ENCODE measurements around the gene CYP4F2.
"Not testable (repeated sequence)": the region's sequence is repeated elsewhere in the genome, so short reads cannot be mapped to it uniquely, and the experiment has no call there.

The CYP4F2 gene, protein sequence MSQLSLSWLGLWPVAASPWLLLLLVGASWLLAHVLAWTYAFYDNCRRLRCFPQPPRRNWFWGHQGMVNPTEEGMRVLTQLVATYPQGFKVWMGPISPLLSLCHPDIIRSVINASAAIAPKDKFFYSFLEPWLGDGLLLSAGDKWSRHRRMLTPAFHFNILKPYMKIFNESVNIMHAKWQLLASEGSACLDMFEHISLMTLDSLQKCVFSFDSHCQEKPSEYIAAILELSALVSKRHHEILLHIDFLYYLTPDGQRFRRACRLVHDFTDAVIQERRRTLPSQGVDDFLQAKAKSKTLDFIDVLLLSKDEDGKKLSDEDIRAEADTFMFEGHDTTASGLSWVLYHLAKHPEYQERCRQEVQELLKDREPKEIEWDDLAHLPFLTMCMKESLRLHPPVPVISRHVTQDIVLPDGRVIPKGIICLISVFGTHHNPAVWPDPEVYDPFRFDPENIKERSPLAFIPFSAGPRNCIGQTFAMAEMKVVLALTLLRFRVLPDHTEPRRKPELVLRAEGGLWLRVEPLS

DNA sequence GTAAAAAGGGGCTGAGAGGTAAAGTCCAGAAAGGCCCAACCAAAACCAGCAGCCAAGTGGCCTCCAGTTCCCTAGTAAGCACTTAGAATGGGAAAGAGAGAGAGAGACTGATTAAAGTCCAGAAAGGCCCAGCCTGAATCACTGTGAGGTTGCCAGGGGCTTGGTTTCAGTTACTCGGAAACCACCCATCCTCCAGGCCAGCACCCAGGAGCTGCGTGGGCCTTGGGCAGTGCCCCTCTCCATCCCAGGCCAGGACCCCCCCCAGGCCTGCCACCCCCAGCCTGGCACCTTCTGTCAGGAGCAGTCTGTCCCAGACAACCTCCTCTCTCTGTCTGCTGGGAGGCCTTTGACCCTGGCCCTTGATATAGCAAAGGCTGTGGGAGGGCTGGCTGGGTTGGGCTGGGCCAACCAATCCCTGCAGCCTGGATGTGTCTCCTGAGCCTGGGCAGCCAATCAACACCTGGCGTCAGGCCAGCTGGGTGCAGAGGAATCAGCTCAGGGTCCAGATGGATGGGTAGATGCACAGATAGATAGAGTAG is at the start of gene CYP4F2:
CYP4F2 (minus strand) TSS at position 337 of the 539 bp plus-strand sequence. CDS start 463 bp downstream, outside the sequence.
- no peak for DNase-seq

DNA sequence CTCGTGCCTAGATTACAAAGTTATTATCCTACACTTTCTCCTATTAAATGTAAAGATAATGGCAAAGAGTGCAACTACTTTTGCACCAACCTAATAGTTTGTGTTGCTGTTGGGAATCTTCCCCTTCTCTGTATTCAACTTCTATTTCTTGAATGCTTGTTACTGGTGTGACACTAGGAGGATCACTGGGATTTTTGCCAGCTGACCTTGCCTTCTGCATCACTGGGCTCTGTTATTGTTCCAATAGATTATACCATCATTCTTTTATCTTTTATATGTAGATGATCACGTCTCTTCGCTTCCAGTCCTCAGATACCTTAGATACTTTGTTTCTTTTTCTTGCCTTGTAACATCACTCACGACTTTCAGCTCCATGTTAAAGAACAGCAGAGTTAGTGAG is 47.4 kb upstream of the CYP4F2 start:
- DNase-seq = no peak

DNA sequence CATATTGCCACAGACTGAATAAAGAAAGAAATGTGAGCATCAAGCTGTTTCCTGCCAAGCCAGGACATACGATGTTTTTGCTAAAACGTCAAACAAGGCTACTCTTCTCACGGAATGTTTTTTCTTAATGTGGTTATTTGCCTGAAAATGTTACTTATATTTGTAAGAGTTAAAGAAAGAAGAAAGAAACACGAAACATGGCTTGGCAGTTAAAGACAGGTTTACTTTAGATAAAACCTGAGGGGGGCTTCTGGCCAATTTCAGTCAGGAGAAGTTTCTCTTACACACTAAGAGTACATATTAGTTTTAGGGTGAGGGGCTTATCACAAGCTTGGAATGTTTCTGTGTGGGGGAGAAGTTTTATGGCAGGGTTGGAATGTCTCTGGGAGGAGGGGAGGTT is 46.5 kb upstream of the CYP4F2 start:
- no peak for DNase-seq

DNA sequence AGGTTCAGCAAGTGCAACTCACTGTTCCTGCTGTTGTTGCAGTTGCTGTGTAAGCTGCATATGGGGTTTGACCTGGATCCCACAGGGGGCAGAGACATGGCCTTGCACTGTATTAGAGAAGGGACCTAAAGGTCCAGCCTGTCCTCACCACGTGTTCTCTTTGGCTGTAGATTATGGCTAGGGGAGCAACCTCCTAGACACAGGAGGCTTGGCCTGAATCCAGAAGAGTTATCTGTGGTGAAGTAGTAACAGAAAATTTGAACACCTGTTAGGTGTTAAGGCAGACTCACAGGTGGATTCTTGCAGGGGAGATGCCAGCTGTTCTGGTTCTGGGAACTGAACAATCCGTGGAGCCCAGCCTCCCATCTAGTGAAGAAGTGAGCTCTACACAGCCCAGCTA is 39.9 kb upstream of the CYP4F2 start:
- DNase-seq = no peak

DNA sequence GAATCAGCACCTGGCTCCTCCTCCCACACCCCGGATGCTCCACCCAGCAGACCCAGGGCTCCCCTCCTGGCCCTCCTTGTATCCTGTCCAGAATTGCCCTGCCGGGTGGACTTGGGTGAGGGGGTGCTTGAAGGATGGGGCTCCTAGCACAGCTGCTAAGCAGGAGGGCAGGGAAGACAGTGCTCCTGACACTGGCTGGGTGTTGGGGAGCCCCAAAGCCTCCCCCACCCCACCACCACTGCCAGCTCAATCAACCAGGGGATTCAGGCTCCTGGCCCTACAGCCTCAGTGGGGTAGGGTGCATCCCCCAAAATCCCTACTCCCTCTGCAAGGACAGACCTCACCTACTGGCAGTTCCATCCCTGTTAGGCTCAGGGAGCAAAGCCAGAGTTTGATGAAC is 39.1 kb upstream of the CYP4F2 start:
- DNase-seq = no peak

- no peak for DNase-seq
These were observed 38.3 kb upstream of the CYP4F2 start for GRCh38 chr19:15936173-15936572.

GRCh38 chr19:15935167-15935702 is 37.4 kb upstream of the CYP4F2 start:
- no peak for DNase-seq

DNA sequence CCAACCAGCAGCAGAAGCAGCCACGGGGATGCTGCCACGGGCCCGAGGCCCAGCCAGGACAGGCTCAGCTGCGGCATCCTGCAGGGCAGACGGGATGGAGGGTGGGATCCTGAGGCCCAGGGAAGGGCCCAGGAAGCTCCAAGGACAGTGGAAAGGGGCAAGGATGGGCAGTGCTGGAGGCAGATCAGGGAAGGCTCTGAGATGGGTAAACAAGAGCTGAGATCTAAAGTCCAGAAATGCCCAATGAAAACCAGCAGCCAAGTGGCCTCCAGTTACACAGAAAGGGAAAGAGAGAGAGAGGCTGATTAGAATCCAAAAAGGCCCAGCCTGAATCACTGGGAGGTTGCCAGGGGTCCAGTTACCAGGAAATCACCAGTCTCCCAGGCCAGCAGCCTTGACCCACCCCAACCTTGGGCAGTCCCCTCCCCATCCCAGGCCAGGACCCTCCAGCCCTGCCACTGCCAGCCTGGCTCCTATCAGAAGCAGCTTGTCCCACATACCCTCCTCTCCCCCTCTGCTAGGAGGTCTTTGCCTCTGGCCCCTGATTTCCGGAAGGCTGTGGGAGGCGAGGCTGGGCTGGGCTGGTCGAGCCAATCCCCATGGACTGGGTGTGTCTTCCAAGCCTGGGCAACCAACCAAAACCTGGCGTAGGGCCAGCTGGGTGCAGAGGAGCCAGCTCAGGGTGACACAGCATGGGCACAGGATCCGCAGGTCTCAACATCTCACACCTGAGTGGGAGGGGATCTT is 36.6 kb upstream of the CYP4F2 start, which contains the start of gene CYP4F11:
CYP4F11 (minus strand) TSS at position 198 of the 747 bp plus-strand sequence; CDS start at position 77, 121 bp downstream.
- no peak for DNase-seq

GRCh38 chr19:15933761-15934331 is 36.0 kb upstream of the CYP4F2 start:
- not testable (repeated sequence) for DNase-seq

GRCh38 chr19:15928321-15928720 is 30.4 kb upstream of the CYP4F2 start:
- DNase-seq = no peak

DNA sequence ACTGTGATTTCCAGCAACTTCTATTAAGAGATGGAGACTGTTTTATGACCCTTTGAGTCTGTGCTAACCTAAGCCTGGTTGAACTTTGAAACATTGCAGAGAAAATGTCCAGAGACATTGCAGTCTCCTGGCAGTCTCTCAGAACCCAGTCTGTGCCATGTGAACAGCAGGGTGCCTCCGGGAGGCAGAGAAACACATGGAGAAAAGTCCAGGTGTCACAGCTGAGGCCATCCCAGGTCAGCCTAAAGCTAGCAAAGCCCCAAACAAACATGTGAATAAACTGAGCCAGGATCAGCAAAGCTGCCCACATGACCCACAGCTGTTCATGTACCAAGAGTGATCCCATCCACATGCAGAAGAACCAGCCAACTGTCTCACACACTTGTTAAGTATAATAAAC is 28.6 kb upstream of the CYP4F2 start:
- no peak for DNase-seq

DNA sequence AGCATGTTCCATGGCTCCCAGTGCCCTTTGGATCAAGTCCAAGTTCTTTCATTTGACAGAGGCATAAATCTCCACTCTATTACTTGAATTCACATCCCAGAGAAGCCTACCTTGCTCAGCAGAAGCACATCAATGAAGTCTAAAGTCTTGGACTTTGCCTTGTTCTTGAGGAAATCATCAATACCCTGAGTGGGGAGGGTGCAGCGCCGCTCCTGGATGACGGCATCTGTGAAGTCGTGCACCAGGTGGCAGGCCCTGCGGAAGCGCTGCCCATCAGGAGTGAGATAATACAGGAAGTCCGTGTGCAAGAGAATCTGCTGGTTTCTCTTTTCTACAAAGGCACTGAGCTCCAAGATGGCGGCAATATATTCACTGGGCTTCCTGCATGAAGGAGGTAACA is 25.8 kb upstream of the CYP4F2 start:
- no peak for DNase-seq

DNA sequence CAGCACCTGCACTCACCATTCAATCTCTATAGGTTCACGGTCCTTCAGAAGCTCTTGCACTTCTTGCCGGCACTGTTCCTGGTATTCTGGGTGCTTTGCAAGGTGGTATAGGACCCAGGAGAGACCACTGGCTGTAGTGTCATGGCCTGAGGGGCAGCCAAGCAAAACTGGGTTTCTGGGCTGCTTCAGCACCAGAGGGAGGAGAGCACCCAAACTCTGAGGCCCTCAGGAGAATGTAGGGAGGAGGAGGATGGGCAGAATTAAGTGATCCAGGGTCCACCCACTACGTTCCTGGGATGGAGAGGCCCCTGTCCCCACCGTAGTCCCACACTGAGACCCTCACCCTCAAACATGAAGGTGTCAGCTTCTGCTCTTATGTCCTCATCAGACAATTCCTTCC is 24.1 kb upstream of the CYP4F2 start:
- no peak for DNase-seq

DNA sequence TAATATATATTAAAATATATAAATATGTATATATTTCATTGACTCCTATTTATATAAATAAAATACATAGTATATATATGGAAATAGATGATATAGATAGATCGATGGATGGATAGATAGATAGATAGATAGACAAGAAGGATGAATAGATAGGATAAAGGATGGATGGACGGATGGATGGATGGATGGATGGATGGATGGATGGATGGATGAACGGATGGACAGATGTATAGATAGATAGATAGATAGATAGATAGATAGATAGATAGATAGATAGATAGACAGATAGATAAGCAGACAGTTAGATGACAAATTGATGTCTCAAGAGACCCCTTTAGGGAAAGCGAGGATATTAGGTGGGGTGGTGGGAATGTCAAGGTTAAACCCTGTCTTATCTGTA is 21.4 kb upstream of the CYP4F2 start:
- no peak for DNase-seq

DNA sequence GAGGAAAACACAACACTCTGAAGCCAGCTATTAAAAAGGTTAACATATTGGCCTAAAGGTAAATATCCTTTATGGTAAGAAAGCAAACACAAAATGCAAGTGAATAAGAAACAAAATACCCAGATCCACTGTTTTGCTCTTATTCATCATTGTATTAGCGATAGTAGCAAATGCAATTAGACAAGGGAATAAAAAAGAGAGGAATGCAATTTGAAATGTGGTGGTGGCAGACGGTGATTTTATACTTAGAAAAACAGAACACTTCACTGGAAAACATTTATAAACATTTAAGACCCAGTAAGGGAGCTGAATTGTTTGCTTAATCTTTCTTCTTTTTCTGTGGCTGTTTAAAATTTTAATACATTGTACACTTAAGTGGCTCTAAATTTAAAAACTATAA is 17.2 kb upstream of the CYP4F2 start:
- DNase-seq = no peak

DNA sequence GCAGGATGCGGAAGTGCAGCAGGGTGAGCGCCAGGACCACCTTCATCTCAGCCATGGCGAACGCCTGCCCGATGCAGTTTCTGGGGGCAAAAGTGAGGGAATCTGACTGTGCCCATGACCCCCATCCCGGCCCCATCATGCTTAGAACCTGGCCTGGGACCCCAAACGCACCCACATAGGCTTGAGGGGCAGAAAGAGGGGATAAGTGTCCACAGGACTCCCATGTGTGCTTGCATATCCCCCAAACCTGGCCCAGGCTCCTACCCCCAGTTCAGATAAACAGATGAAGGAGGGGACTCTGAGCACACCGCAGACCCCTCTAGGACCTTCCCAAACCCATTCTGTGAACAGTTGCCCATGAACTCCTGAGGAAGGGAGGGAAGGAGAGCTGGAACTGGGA is 16.0 kb upstream of the CYP4F2 start:
- no peak for DNase-seq

DNA sequence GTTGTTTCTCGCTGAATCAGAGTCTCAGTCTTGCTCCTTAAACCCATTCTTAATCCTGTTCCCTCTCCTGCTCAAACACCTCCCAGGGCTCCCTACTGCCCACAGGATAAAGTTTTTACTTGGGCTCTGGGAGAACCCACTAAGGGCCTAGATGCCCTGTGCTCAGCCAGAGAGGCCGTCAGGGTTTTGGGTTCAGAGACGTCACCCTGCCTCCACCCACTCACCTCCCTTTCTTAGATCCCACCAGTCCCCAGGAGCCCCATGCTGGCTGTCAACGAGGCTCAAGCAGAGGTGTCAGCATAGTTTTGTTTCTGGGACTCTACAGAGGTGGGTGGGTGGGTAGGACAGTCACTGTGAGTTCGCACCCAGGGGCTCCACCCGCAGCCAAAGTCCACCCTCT is 15.5 kb upstream of the CYP4F2 start:
- DNase-seq = no peak

DNA sequence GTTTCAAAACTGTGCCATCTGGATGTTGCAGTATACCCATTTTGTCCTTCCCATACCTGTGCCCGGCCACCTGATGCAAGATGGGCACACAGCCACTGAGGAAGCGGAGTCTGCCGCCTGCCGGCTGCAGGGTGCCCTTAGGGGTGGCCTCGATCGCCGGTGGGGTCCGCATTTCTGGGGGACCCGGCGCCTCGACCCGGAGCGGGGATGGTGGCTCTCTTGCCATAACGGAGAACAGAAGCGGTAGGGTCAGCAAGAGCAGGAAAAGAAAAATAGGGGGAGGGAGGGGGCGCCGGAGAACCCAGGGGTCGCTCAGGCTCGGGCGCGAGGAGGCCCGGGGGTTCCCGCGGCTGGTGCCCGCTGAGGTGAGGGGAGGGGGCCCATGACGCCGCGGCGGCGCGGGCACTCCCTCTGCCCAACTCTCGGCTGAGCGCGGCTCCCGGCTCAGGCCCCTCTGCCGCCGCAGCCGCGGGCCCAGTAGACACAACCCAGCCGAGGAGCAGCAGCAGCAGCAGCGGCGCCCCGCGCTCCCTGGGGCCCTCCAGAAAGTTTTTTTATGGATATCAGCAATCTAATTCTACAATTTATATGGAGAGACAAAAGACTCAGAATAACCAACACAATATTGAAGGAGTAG is 13.8 kb upstream of the CYP4F2 start:
- no peak for DNase-seq

GRCh38 chr19:15905026-15905425 is 7.2 kb upstream of the CYP4F2 start:
- DNase-seq = no peak

DNA sequence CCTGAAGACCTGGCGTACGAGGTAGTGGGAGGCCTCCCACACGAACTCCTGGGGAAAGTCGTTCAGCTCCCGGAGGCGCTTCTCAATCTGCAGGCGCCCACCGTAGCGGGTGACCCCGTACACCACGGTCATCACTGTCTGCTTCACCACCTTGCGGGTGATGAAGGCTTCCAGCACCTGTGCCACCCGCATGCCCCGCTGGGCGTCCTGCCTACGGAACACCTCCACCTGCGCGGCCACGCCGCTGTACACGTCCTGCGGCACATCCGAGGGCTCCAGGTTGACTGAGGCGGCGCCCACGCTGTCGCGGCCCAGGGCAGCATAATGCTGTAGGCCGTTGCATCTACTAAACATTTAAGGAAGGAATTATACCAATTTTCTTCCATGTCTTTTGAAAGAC is 5.0 kb upstream of the CYP4F2 start:
- DNase-seq = not testable (repeated sequence)

DNA sequence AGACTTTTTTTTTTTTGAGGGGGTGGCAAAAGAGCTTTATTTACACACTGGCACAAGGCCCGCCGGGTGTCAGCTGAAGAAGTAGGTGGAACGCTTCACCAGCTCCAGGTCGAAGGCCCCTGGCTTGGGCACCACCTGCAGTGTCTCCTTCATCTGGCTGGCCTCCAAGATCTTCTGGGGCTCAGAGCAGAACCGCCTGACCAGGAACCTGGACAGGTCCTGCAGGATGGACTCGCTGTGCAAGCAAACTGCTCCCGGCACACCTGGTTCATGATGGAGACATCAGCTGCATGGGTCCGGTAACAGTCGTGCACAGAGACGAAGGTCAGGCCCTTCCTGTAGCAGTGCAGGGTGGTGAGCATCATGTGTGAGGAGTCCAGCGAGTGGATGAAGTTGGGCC is 4.4 kb upstream of the CYP4F2 start:
- DNase-seq = no peak

DNA sequence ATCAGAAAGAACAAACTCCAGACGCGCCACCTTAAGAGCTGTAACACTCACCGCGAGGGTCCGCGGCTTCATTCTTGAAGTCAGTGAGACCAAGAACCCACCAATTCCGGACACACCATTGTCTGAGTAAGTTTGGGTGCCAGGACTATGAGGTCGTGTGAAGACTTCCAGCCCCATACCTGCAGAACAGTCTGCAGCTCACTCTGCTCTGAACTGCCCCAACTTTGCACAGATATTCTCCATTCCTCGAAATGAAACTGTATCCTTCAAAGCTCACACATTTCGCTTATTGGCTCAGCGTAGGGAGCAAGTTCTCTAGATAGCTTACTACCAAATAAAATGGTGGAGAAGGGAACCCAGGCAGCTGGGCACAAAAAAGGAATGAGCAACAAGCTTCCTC is 2.6 kb upstream of the CYP4F2 start:
- no peak for DNase-seq

DNA sequence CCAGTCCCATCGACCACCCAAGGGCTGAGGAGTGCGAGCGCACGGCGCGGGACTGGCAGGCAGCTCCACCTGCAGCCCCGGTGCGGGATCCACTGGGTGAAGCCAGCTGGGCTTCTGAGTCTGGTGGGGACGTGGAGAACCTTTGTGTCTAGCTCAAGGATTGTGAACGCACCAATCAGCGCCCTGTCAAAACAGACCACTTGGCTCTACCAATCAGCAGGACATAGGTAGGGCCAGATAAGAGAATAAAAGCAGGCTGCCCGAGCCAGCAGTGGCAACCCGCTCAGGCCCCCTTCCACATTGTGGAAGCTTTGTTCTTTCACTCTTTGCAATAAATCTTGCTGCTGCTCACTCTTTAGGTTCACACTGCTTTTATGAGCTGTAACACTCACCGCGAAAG is 2.2 kb upstream of the CYP4F2 start:
- DNase-seq = not testable (repeated sequence)

Data from stimulated activated CD4-positive, alpha-beta T cell treated with anti-CD3 and anti-CD28 coated beads, Interleukin-4, amount 100 ng/mL, for 1 hour (primary cell).